HepG2 (cell line): ENCODE results near the gene CCDC69. TPM values are rescaled to one million over a fixed set of nuclear protein-coding genes. Genes with fewer than 3 reads are reported as not detected.
A peak's percentile ranks its signal among the peaks of the same experiment; 100 is the strongest.

Source experiments
- ATAC-seq: fragments of 200-7000 bp; cut with Tn5 transposase; 3 replicates; pipeline ENCODE4 v1.9.1; 2020; ENCODE audit warnings: mild to moderate bottlenecking, moderate library complexity
- BruUV-seq: library from RNA; stranded (reverse); fragments of 400-500 nt; replicated peaks from 2 replicates; lab custom pipeline; 2021; lab: Mats Ljungman, UMichigan
- CTCF ChIA-PET: fragments of 300-600 bp; formaldehyde crosslinking; extraction: SDS; loops from one replicate; lab custom pipeline; 2021; ENCODE audit warnings: low total read pairs, inconsistent platforms, low intra/inter-chr PET ratio; lab: Yijun Ruan, JAX
- POLR2A ChIA-PET: fragments of 350-600 bp; sonication (Branson Sonifier 250); formaldehyde crosslinking; loops from one replicate; lab custom pipeline; 2020; ENCODE audit warnings: antibody characterized with exemption, inconsistent platforms; lab: Yijun Ruan, JAX
- DNase-seq: peaks from one replicate; pipeline ENCODE4 v3.0.0-alpha.2; 2015; ENCODE audit warnings: low spot score
- FAIRE-seq: peaks from 3 replicates; lab custom pipeline; 2011; peaks lifted over from hg19 to GRCh38; lab: Jason Lieb, UNC
- H2AFZ ChIP-seq: one replicate; pipeline ENCODE4 v1.6.1; 2011; ENCODE audit warnings: low read length, inconsistent platforms
- H3K27ac ChIP-seq: fragments of 300-600 bp; 3 replicates; pipeline ENCODE4 v1.8.0; 2011; ENCODE audit warnings: mixed run types, mild to moderate bottlenecking, mixed read lengths, low read length, inconsistent platforms; ENCODE audit not compliant: insufficient read depth; ENCODE audit errors: extremely low read length
- H3K27me3 ChIP-seq, 2 experiments: fragments of 200-600 bp in 1 of 2; 2 replicates in 1 of 2; 3 replicates in 1 of 2; pipeline versions ENCODE4 v1.6.0 to v1.8.0; 2011; ENCODE audit warnings: low read length in 2 of 2, mild to moderate bottlenecking in 2 of 2, moderate library complexity in 2 of 2, inconsistent platforms in 1 of 2; ENCODE audit not compliant: insufficient read depth in 2 of 2, control insufficient read depth in 1 of 2
- H3K36me3 ChIP-seq, 2 experiments: fragments of 200-600 bp in 1 of 2; replicated peaks in 1 of 2; 2 replicates in 1 of 2; 3 replicates in 1 of 2; pipeline versions ENCODE4 v1.5.1 to v1.8.0; 2011; ENCODE audit warnings: low read length in 2 of 2, inconsistent platforms in 1 of 2; ENCODE audit not compliant: insufficient read depth in 2 of 2, control insufficient read depth in 1 of 2
- H3K4me1 ChIP-seq: 2 replicates; pipeline ENCODE4 v1.5.1; 2012; ENCODE audit warnings: low read length, inconsistent platforms; ENCODE audit not compliant: insufficient read depth
- H3K4me2 ChIP-seq: 2 replicates; pipeline ENCODE4 v1.6.0; 2011; ENCODE audit warnings: low read depth, low read length, inconsistent platforms
- H3K4me3 ChIP-seq, 3 experiments: fragments of 200-600 bp in 1 of 3; sonication (generic), shearing (Covaris generic) in 1 of 3; replicated peaks in 1 of 3; 2 replicates each; pipeline ENCODE4 v1.5.1; 2011 to 2016; ENCODE audit warnings: low read length in 3 of 3, inconsistent platforms in 2 of 3, low read depth in 2 of 3, mild to moderate bottlenecking in 2 of 3, control low read depth in 1 of 3, mixed read lengths in 1 of 3; ENCODE audit not compliant: insufficient read depth in 1 of 3
- H3K79me2 ChIP-seq: one replicate; pipeline ENCODE4 v1.6.1; 2011; ENCODE audit warnings: low read length, inconsistent platforms; ENCODE audit not compliant: insufficient read depth
- H3K9ac ChIP-seq: 2 replicates; pipeline ENCODE4 v1.6.0; 2011; ENCODE audit warnings: mild to moderate bottlenecking, low read depth, low read length, inconsistent platforms; ENCODE audit not compliant: insufficient read depth
- H3K9me3 ChIP-seq: 2 replicates; pipeline ENCODE4 v1.5.1; 2012; ENCODE audit warnings: mild to moderate bottlenecking, low read length
- H4K20me1 ChIP-seq: 2 replicates; pipeline ENCODE4 v1.6.0; 2011; ENCODE audit warnings: inconsistent platforms, mild to moderate bottlenecking, low read length, moderate library complexity; ENCODE audit not compliant: insufficient read depth
- CC2D1A ChIP-seq: sonication (generic); formaldehyde crosslinking; IDR thresholded peaks from 2 replicates; pipeline ENCODE4 v1.8.1; 2023; ENCODE audit warnings: mild to moderate bottlenecking, missing genetic modification reagents
- EHMT2 ChIP-seq: fragments of 200-600 bp; sonication (generic); IDR thresholded peaks from 2 replicates; pipeline ENCODE4 v1.7.0; 2017; ENCODE audit warnings: antibody characterized with exemption, low read depth, low read length, borderline replicate concordance
- GATAD2A ChIP-seq: IDR thresholded peaks from 2 replicates; pipeline ENCODE4 v1.6.1; 2016
- ISX ChIP-seq: sonication (generic); formaldehyde crosslinking; conservative IDR thresholded peaks from 2 replicates; pipeline ENCODE4 v1.5.0; 2020; ENCODE audit warnings: missing genetic modification reagents
- KDM4B ChIP-seq: sonication (generic); formaldehyde crosslinking; IDR thresholded peaks from 2 replicates; pipeline ENCODE4 v1.4.0; 2020; ENCODE audit warnings: missing genetic modification reagents
- LCORL ChIP-seq, 2 experiments: fragments of 450-650 bp in 1 of 2; sonication (generic) in 1 of 2; formaldehyde crosslinking in 1 of 2; IDR thresholded peaks; 2 replicates each; pipeline versions ENCODE4 v1.5.0 to v1.6.1; 2017 to 2020; ENCODE audit warnings: antibody characterized with exemption in 1 of 2, missing genetic modification reagents in 1 of 2
- PCBP2 ChIP-seq: fragments of 200-400 bp; formaldehyde crosslinking; optimal IDR thresholded peaks from 2 replicates; pipeline ENCODE3; 2018; ENCODE audit warnings: low read length, low read depth; ENCODE audit not compliant: poor library complexity, severe bottlenecking
- SALL2 ChIP-seq: sonication (generic); formaldehyde crosslinking; IDR thresholded peaks from 2 replicates; pipeline ENCODE4 v1.8.1; 2023; ENCODE audit warnings: mild to moderate bottlenecking, missing genetic modification reagents, inconsistent platforms
- U2AF1 ChIP-seq: fragments of 200-400 bp; formaldehyde crosslinking; optimal IDR thresholded peaks from 2 replicates; pipeline ENCODE3; 2017; ENCODE audit warnings: mild to moderate bottlenecking, low read depth, low read length
- WIZ ChIP-seq: sonication (generic); formaldehyde crosslinking; IDR thresholded peaks from 2 replicates; pipeline ENCODE4 v1.5.1; 2020; ENCODE audit warnings: mild to moderate bottlenecking, missing genetic modification reagents
- ZFY ChIP-seq: sonication (generic); formaldehyde crosslinking; IDR thresholded peaks from 2 replicates; pipeline ENCODE4 v1.4.0; 2020; ENCODE audit warnings: missing genetic modification reagents
- ZNF124 ChIP-seq: sonication (generic); formaldehyde crosslinking; IDR thresholded peaks from 2 replicates; pipeline ENCODE4 v1.4.0; 2020; ENCODE audit warnings: missing genetic modification reagents
- ZNF264 ChIP-seq: sonication (generic); formaldehyde crosslinking; IDR thresholded peaks from 2 replicates; pipeline ENCODE4 v1.4.0; 2020; ENCODE audit warnings: missing genetic modification reagents
- ZNF670 ChIP-seq: sonication (generic); formaldehyde crosslinking; IDR thresholded peaks from 2 replicates; pipeline ENCODE4 v1.8.0; 2022; ENCODE audit warnings: mild to moderate bottlenecking, missing genetic modification reagents, borderline replicate concordance
- ZNF749 ChIP-seq: sonication (generic); formaldehyde crosslinking; IDR thresholded peaks from 2 replicates; pipeline ENCODE4 v1.8.0; 2022; ENCODE audit warnings: mild to moderate bottlenecking, missing genetic modification reagents, moderate library complexity, borderline replicate concordance
- ZNF792 ChIP-seq: IDR thresholded peaks from 2 replicates; pipeline ENCODE4 v1.6.1; 2016
- ZSCAN25 ChIP-seq: sonication (generic); formaldehyde crosslinking; IDR thresholded peaks from 2 replicates; pipeline ENCODE4 v1.8.0; 2022; ENCODE audit warnings: mild to moderate bottlenecking, missing genetic modification reagents
- WGBS: methylation state at CpG from one replicate; pipeline ENCODE4 v1.1.6; 2017; ENCODE audit warnings: low lambda C conversion rate; 5-methylcytosine and 5-hydroxymethylcytosine counted together
- in situ Hi-C: cut with HindIII; loops from 2 replicates; pipeline ENCODE4 v1.10.0; 2017; ENCODE audit warnings: low pct_unique_long_range_greater_than_20kb; ENCODE audit not compliant: extremely low pct_ligation_motif_present
- intact Hi-C: fragments of 100-400 bp; cut with micrococcal nuclease; formaldehyde crosslinking; loops from one replicate; pipeline ENCODE4 v1.10.0; 2022; ENCODE audit not compliant: unreplicated experiment
- polyA plus RNA-seq, 8 experiments: library from polyadenylated mRNA; depleted of rRNA in 3 of 8; stranded (reverse) in 7 of 8; unstranded in 1 of 8; fragments of >200 nt; fragmentation: Illumina TruSeq in 4 of 8; extraction: Trizol in 4 of 8; gene quantifications; 2 replicates each; pipeline versions ENCODE4 v1.2.1 to v1.2.3, GENCODE V29; 2011 to 2016; ENCODE audit warnings: low read depth in 4 of 8, missing spikeins in 1 of 8, mixed read lengths in 1 of 8; ENCODE audit not compliant: insufficient read depth in 1 of 8
- total RNA-seq, 5 experiments: library from RNA; depleted of rRNA; stranded (reverse); fragments of >200 nt; fragmentation: Illumina TruSeq; extraction: Trizol; gene quantifications; 2 replicates each; pipeline ENCODE4 v1.2.3, GENCODE V29; 2016; ENCODE audit warnings: low read depth in 1 of 5
- TF ChIP-seq, protein P1 (sequence below): sonication (generic); formaldehyde crosslinking; IDR thresholded peaks from 2 replicates; pipeline ENCODE4 v1.5.0; 2020; ENCODE audit warnings: mild to moderate bottlenecking, missing genetic modification reagents
- TF ChIP-seq, protein P2 (sequence below): sonication (generic); formaldehyde crosslinking; IDR thresholded peaks from 2 replicates; pipeline ENCODE4 v1.4.0; 2020; ENCODE audit warnings: missing genetic modification reagents, borderline replicate concordance

The CCDC69 gene
- total and polyA plus RNA-seq, 2 of the 13 experiments (the other 11 are each of a cell fraction or from before 2014, with no cell fraction given), result 12.2 to 45.2 TPM

DNA sequence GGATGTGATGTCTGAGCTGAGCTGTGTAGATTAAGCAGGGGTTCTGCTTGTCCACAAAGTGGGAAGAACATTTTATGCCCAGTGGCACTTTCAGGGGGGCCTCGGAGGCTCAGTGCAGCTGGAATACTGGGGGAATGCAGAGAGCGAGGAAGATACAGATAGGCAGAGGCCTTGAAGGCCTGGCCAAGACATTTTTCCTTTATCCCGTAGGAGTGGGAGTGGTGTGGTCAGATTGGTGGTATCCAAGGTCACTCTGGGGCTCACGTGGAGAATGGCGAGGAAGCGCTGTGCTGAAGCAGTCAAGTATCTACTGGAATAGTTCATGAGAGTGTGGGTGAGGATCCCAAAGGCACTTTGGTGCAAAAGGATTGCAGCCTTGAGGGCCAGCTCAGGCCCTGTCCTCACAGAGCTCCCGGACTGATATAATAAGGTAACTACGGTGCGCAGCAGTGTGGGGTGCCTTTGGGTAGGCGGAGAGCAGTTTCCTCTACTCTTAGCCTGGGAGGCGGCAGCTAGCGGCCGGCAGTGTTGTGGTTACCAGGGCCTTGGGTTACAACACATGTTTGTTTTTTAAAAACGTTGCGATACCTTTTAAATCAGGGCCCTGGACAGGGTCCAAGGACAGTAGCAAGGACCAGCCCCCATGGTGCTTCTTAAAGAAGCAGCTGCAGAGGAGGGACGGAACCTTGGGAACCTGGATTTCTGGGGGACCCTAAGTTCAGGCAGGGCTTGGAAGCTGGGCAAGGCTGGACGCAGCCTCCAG lies 10.8 kb upstream of the CCDC69 start:
- H3K9me3 ChIP-seq, result no peaks in the 10 kb centered on the region
- H3K27ac ChIP-seq, result peak overlapping the region; percentile 67
- H4K20me1 ChIP-seq, result no peaks in the 10 kb centered on the region
- intact Hi-C loops (loop anchor here (1.0 kb wide), 1 partner anchor 10 kb away; the partner anchor contains the start of gene CCDC69), in situ Hi-C loops (loop anchor here (10.0 kb wide), 1 partner anchor 110 kb away; no protein-coding TSS in a partner anchor)
- H3K79me2 ChIP-seq, result no peaks in the 10 kb centered on the region
- no TSS peak for BruUV-seq
- ChIA-PET POLR2A (interaction anchor here (0.6 to 2.9 kb wide), 11 partner anchors 9 to 537 kb away, joined by 3 to 89 read pairs (median 4); partner anchors contain the start of genes ANXA6, CCDC69, G3BP1 and GM2A), CTCF (no interaction called here)
- WGBS, result 0% methylated on average over 10 of the region's 17 CpGs
- peak overlapping the region; percentile 23 to 56 (median 39); a peak in 5 of 6 replicates for H3K4me3 ChIP-seq
- no peaks in the 10 kb centered on the region for H3K36me3 ChIP-seq
- FAIRE-seq (peak; percentile 87), ATAC-seq (peak; percentile 97), DNase-seq (peak; percentile 85)
- peak overlapping the region; percentile 89 for H3K4me2 ChIP-seq
- H3K4me1 ChIP-seq, result peaks cover 56% of the 10 kb centered on the region
- H3K27me3 ChIP-seq, result peaks cover 1 to 11% of the 10 kb centered on the region in 2 experiments; a peak in 1 of 5 replicates
- H3K9ac ChIP-seq, result peak overlapping the region; percentile 64
- H2AFZ ChIP-seq, result peak overlapping the region; percentile 65
- TF ChIP-seq ZFY (CRISPR knock-in tag) (peak; percentile 44; the same call in 1 of the 2 replicates), KDM4B (CRISPR knock-in tag) (no peak), ZNF670 (peak; percentile 69; the same call in 1 of the 2 replicates), SALL2 (CRISPR knock-in tag) (peak; percentile 55; the same call in 1 of the 2 replicates), GATAD2A (CRISPR knock-in tag) (peak; percentile 84), CC2D1A (CRISPR knock-in tag) (no peak), U2AF1 (no peak), ZSCAN25 (CRISPR knock-in tag) (no peak), ISX (CRISPR knock-in tag) (no peak), ZNF749 (CRISPR knock-in tag) (no peak), EHMT2 (no peak), PCBP2 (no peak), ZNF264 (CRISPR knock-in tag) (peak; percentile 71), ZNF792 (CRISPR knock-in tag) (no peak), WIZ (CRISPR knock-in tag) (no peak), ZNF124 (0 out of 2 replicates have a peak, but pooled peaks have one; percentile 79), LCORL (IDR thresholded peaks at IDR 0.05) (no peak), LCORL (CRISPR knock-in tag; IDR thresholded peaks at IDR 0.05) (peak; percentile 68)
- TF ChIP-seq, protein P1, sequence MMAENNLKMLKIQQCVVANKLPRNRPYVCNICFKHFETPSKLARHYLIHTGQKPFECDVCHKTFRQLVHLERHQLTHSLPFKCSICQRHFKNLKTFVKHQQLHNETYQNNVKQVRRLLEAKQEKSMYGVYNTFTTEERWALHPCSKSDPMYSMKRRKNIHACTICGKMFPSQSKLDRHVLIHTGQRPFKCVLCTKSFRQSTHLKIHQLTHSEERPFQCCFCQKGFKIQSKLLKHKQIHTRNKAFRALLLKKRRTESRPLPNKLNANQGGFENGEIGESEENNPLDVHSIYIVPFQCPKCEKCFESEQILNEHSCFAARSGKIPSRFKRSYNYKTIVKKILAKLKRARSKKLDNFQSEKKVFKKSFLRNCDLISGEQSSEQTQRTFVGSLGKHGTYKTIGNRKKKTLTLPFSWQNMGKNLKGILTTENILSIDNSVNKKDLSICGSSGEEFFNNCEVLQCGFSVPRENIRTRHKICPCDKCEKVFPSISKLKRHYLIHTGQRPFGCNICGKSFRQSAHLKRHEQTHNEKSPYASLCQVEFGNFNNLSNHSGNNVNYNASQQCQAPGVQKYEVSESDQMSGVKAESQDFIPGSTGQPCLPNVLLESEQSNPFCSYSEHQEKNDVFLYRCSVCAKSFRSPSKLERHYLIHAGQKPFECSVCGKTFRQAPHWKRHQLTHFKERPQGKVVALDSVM (CRISPR knock-in tag), result 0 out of 2 replicates have a peak, but pooled peaks have one; percentile 14
- TF ChIP-seq, protein P2, sequence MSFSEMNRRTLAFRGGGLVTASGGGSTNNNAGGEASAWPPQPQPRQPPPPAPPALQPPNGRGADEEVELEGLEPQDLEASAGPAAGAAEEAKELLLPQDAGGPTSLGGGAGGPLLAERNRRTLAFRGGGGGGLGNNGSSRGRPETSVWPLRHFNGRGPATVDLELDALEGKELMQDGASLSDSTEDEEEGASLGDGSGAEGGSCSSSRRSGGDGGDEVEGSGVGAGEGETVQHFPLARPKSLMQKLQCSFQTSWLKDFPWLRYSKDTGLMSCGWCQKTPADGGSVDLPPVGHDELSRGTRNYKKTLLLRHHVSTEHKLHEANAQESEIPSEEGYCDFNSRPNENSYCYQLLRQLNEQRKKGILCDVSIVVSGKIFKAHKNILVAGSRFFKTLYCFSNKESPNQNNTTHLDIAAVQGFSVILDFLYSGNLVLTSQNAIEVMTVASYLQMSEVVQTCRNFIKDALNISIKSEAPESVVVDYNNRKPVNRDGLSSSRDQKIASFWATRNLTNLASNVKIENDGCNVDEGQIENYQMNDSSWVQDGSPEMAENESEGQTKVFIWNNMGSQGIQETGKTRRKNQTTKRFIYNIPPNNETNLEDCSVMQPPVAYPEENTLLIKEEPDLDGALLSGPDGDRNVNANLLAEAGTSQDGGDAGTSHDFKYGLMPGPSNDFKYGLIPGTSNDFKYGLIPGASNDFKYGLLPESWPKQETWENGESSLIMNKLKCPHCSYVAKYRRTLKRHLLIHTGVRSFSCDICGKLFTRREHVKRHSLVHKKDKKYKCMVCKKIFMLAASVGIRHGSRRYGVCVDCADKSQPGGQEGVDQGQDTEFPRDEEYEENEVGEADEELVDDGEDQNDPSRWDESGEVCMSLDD (CRISPR knock-in tag), result peak; percentile 73; the same call in 1 of the 2 replicates
